Measurements from ENCODE around the gene MYLK. TPM values are rescaled to one million over a fixed set of nuclear protein-coding genes. Genes with fewer than 3 reads are reported as not detected.

The MYLK gene
- total and polyA plus RNA-seq, 10 of the 15 experiments (the other 5 are each of a cell fraction or from before 2014, with no cell fraction given) = 0.04 to 1.6 (median 0.42) TPM; not detected in 1

GRCh38 chr3:123749711-123750110, 134.4 kb downstream of the MYLK start (continued):
- TF ChIP-seq SPI1 (IDR thresholded peaks at IDR 0.05; ENCODE audit: borderline replicate concordance, insufficient read depth, low read depth, low read length) (no peak), ETV6 (conservative IDR thresholded peaks at IDR 0.05 in 1 of 2, IDR thresholded peaks at IDR 0.05 in 1 of 2; ENCODE audit: borderline replicate concordance in 1 of 2, low read depth in 1 of 2) (no peak), NR2C2 (IDR thresholded peaks at IDR 0.05; ENCODE audit: borderline replicate concordance, control insufficient read depth, insufficient read length, low read depth) (no peak), MEF2A (IDR thresholded peaks at IDR 0.05; ENCODE audit: insufficient read depth, low read depth, low read length) (no peak)
- TF ChIP-seq, protein P1, sequence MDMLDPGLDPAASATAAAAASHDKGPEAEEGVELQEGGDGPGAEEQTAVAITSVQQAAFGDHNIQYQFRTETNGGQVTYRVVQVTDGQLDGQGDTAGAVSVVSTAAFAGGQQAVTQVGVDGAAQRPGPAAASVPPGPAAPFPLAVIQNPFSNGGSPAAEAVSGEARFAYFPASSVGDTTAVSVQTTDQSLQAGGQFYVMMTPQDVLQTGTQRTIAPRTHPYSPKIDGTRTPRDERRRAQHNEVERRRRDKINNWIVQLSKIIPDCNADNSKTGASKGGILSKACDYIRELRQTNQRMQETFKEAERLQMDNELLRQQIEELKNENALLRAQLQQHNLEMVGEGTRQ (IDR thresholded peaks at IDR 0.05; ENCODE audit: borderline replicate concordance, low read depth, low read length) = no peak

- Histone ChIP-seq H3K36me3 (ENCODE audit: control insufficient read depth in 2 of 2, insufficient read depth in 2 of 2, low read length in 1 of 2) (no peaks in the 10 kb centered on the region), H3K79me2 (ENCODE audit: control insufficient read depth, insufficient read depth, low read length) (no peaks in the 10 kb centered on the region), H2AFZ (ENCODE audit: control insufficient read depth, low read depth, low read length) (no peak overlapping the region), H3K4me1 (ENCODE audit: control insufficient read depth, insufficient read depth, low read length) (no peaks in the 10 kb centered on the region), H3K27ac (ENCODE audit: control insufficient read depth, insufficient read depth) (no peak overlapping the region), H3K27me3 (replicated peaks in 1 of 2; ENCODE audit: control insufficient read depth in 2 of 2, insufficient read depth in 2 of 2, low read length in 1 of 2) (peaks cover 0 to under 1% of the 10 kb centered on the region in 2 experiments; a peak in 2 of 4 replicates), H3K4me3 (no peak overlapping the region), H3K4me2 (ENCODE audit: control insufficient read depth, insufficient read depth) (no peak overlapping the region), H4K20me1 (ENCODE audit: control insufficient read depth, insufficient read depth) (no peaks in the 10 kb centered on the region), H3K9me3 (replicated peaks; ENCODE audit: control insufficient read depth, insufficient read depth, low read length) (no peaks in the 10 kb centered on the region), H3K9ac (ENCODE audit: control insufficient read depth, insufficient read depth, low read length) (no peak overlapping the region)
- DNase-seq (ENCODE audit: low read depth, low spot score) (no peak), ATAC-seq (no peak), FAIRE-seq (no peak)
- ChIA-PET CTCF (no interaction called here), RAD21 (ENCODE audit: unreplicated experiment) (no interaction called here), POLR2A (interaction anchor here (0.5 kb wide), 1 partner anchor 15 kb away, joined by 3 read pairs; no protein-coding TSS in a partner anchor), SMC1A (ENCODE audit: uncharacterized antibody, unreplicated experiment) (interaction anchor here (0.6 kb wide), 1 partner anchor 103 kb away, joined by 3 read pairs; no protein-coding TSS in a partner anchor)
- intact Hi-C loops (cut with micrococcal nuclease; ENCODE audit: unreplicated experiment) = no loop called here
- 0% methylated on average over 1 of the region's 1 CpG for WGBS (ENCODE audit: insufficient coverage, insufficient replicate concordance, low lambda C conversion rate, missing lambda C conversion rate)
- TF ChIP-seq TARDBP (IDR thresholded peaks at IDR 0.05; ENCODE audit: borderline replicate concordance) (no peak), RELA (IDR thresholded peaks at IDR 0.05; ENCODE audit: borderline replicate concordance, partially characterized antibody) (no peak), CTCF (IDR thresholded peaks at IDR 0.05 in 2 of 3, conservative IDR thresholded peaks at IDR 0.05 in 1 of 3; ENCODE audit: control insufficient read depth in 2 of 3, extremely low read depth in 1 of 3, insufficient read depth in 1 of 3, low read depth in 3 of 3, low read length in 3 of 3) (peak in 1 of 3 experiments; percentile 20; a peak in 1 of 6 replicates), MYB (IDR thresholded peaks at IDR 0.05; ENCODE audit: borderline replicate concordance, low read depth, low read length) (no peak), RAD21 (IDR thresholded peaks at IDR 0.05; ENCODE audit: insufficient read depth, low read depth, low read length) (0 out of 2 replicates have a peak, but pooled peaks have one; percentile 12), SMC3 (IDR thresholded peaks at IDR 0.05; ENCODE audit: borderline replicate concordance, low read length) (0 out of 2 replicates have a peak, but pooled peaks have one; percentile 4), ZZZ3 (IDR thresholded peaks at IDR 0.05; ENCODE audit: control insufficient read depth, insufficient read length, low read depth) (no peak)
- TF ChIP-seq, protein P2, sequence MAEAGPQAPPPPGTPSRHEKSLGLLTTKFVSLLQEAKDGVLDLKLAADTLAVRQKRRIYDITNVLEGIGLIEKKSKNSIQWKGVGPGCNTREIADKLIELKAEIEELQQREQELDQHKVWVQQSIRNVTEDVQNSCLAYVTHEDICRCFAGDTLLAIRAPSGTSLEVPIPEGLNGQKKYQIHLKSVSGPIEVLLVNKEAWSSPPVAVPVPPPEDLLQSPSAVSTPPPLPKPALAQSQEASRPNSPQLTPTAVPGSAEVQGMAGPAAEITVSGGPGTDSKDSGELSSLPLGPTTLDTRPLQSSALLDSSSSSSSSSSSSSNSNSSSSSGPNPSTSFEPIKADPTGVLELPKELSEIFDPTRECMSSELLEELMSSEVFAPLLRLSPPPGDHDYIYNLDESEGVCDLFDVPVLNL (IDR thresholded peaks at IDR 0.05; ENCODE audit: low read depth, low read length) = no peak
- in situ Hi-C loops (cut with MboI) = no loop called here
- BruUV-seq (replicated peaks) = no TSS peak
Observed at GRCh38 chr3:123745184-123745855, 138.8 kb downstream of the MYLK start.
